Spleen (tissue), 11 donors: ENCODE measurements around the gene TTI1. TPM values are rescaled to one million over a fixed set of nuclear protein-coding genes. Genes with fewer than 3 reads are reported as not detected.
A peak's percentile ranks its signal among the peaks of the same experiment; 100 is the strongest.

Source experiments
- DNase-seq: peaks from one replicate; pipeline ENCODE4 v3.0.0-alpha.2; 2020
- H3K27ac ChIP-seq, 8 donors: fragments of 200-600 bp; sonication (generic) in 7 of 8; 1 replicate in 4 of 8; 2 replicates in 4 of 8; pipeline versions ENCODE4 v1.5.0 to v1.8.0; 2016 to 2021; ENCODE audit warnings: inconsistent platforms in 4 of 8, mild to moderate bottlenecking in 4 of 8, moderate library complexity in 1 of 8
- H3K27me3 ChIP-seq, 7 donors: fragments of 200-600 bp; sonication (generic) in 6 of 7; replicated peaks in 1 of 7; 1 replicate in 4 of 7; 2 replicates in 3 of 7; pipeline versions ENCODE4 v1.5.0 to v1.8.0; 2016 to 2021; ENCODE audit warnings: inconsistent platforms in 3 of 7, mild to moderate bottlenecking in 1 of 7
- H3K36me3 ChIP-seq, 6 donors: fragments of 200-600 bp; sonication (generic) in 5 of 6; 1 replicate in 4 of 6; 2 replicates in 2 of 6; pipeline versions ENCODE4 v1.5.0 to v1.8.0; 2016 to 2021; ENCODE audit warnings: inconsistent platforms in 2 of 6
- H3K4me1 ChIP-seq, 6 donors: fragments of 200-600 bp; sonication (generic) in 5 of 6; 1 replicate in 3 of 6; 2 replicates in 3 of 6; pipeline versions ENCODE4 v1.5.0 to v1.8.0; 2016 to 2021; ENCODE audit warnings: inconsistent platforms in 3 of 6
- H3K4me3 ChIP-seq, 8 donors: fragments of 200-600 bp; sonication (generic) in 7 of 8; 1 replicate in 4 of 8; 2 replicates in 4 of 8; pipeline versions ENCODE4 v1.5.0 to v1.8.0; 2016 to 2021; ENCODE audit warnings: inconsistent platforms in 4 of 8, mild to moderate bottlenecking in 4 of 8, moderate library complexity in 2 of 8
- H3K9me3 ChIP-seq, 8 donors: fragments of 200-600 bp; sonication (generic) in 7 of 8; 1 replicate in 4 of 8; 2 replicates in 4 of 8; pipeline versions ENCODE4 v1.5.0 to v1.8.0; 2016 to 2021; ENCODE audit warnings: inconsistent platforms in 4 of 8
- CTCF ChIP-seq, 11 experiments: fragments of 200-600 bp in 7 of 11; fragments of 450-650 bp in 4 of 11; sonication (generic) in 4 of 11; IDR thresholded peaks in 8 of 11; conservative IDR thresholded peaks in 3 of 11; 1 replicate in 7 of 11; 2 replicates in 4 of 11; pipeline versions ENCODE4 v1.4.0 to v1.8.0; 2016 to 2021; ENCODE audit warnings: antibody characterized with exemption in 11 of 11, inconsistent platforms in 4 of 11, mild to moderate bottlenecking in 1 of 11
- POLR2A ChIP-seq, 3 donors: fragments of 450-650 bp; IDR thresholded peaks; one replicate each; pipeline ENCODE4 v1.5.1; 2017; ENCODE audit warnings: antibody characterized with exemption in 3 of 3, mild to moderate bottlenecking in 1 of 3
- POLR2AphosphoS5 ChIP-seq, 3 donors: sonication (generic); formaldehyde crosslinking; IDR thresholded peaks; one replicate each; pipeline ENCODE4 v1.5.1; 2017; ENCODE audit warnings: antibody characterized with exemption in 3 of 3
- WGBS, 5 donors: extraction: QIAGEN DNeasy Blood & Tissue Kit in 3 of 5; methylation state at CpG; one replicate each; pipeline versions ENCODE4 v1.1.5 to v1.1.7; 2013 to 2018; 5-methylcytosine and 5-hydroxymethylcytosine counted together
- intact Hi-C: fragments of 100-400 bp; cut with DNase I; formaldehyde crosslinking; loops from one replicate; pipeline ENCODE4 v1.15.0; 2023; ENCODE audit warnings: low total_unique reads
- polyA plus RNA-seq, 3 donors: library from polyadenylated mRNA; stranded (reverse); fragments of 200-250 nt; gene quantifications; one replicate each; pipeline ENCODE4 v1.2.1, GENCODE V29; 2013
- total RNA-seq, 7 donors: library from RNA; depleted of rRNA in 3 of 7; stranded (reverse); fragments of >200 nt in 3 of 7; fragmentation: NEBNext Ultra II Directional in 4 of 7; extraction: Animal tissue kit (Norgen Biotek cat#: 25700) in 4 of 7; gene quantifications; one replicate each; pipeline versions ENCODE4 v1.1.0 to v1.2.1, GENCODE V29; 2016 to 2021
- donor health status: healthy with polysubstance abuse.
- donor health status: DM: no; HTN: no; CAD: no; lungs with moderate emphysema.
- donor health status: DM: no; HTN: no; CAD: no.
- donor health status: Bipolar disorder and iron deficiency.
- donor health status: healthy.
- donor health status: DM: no; HTN: no; CAD: no.
- donor health status: DM: yes; HTN: yes; CAD: no.

The TTI1 gene
- total and polyA plus RNA-seq, 10 donors = 5.9 to 25.2 (median 19.1) TPM

- intact Hi-C loops = no loop called here
- Histone ChIP-seq H3K4me3 (no peak overlapping the region), H3K4me1 (no peaks in the 10 kb centered on the region), H3K27ac (no peak overlapping the region), H3K36me3 (peaks cover 6 to 100% (median 31%) of the 10 kb centered on the region in 6 donors), H3K27me3 (no peaks in the 10 kb centered on the region), H3K9me3 (no peaks in the 10 kb centered on the region)
- no peak for DNase-seq
- 93 to 97% (median 94%) methylated on average over 5 of the region's 5 CpGs for WGBS, 5 donors
- TF ChIP-seq POLR2AphosphoS5 (IDR thresholded peaks at IDR 0.05) = no peak
- TF ChIP-seq CTCF (IDR thresholded peaks at IDR 0.05 in 8 of 11, conservative IDR thresholded peaks at IDR 0.05 in 3 of 11) = no peak
- TF ChIP-seq POLR2A (IDR thresholded peaks at IDR 0.05) = no peak
These were observed 24.9 kb downstream of the TTI1 start for GRCh38 chr20:38008233-38008944.

GRCh38 chr20:38007526-38007925 lies 25.7 kb downstream of the TTI1 start:
- H3K4me3 ChIP-seq = no peak overlapping the region
- TF ChIP-seq CTCF (IDR thresholded peaks at IDR 0.05 in 8 of 11, conservative IDR thresholded peaks at IDR 0.05 in 3 of 11) (no peak), POLR2AphosphoS5 (IDR thresholded peaks at IDR 0.05) (no peak), POLR2A (IDR thresholded peaks at IDR 0.05) (no peak)
- peaks cover 2 to 100% (median 27%) of the 10 kb centered on the region in 6 donors for H3K36me3 ChIP-seq
- no peaks in the 10 kb centered on the region for H3K27me3 ChIP-seq
- no peaks in the 10 kb centered on the region for H3K4me1 ChIP-seq
- no peak overlapping the region for H3K27ac ChIP-seq
- H3K9me3 ChIP-seq = no peaks in the 10 kb centered on the region
- 80 to 100% (median 97%) methylated on average over 1 of the region's 1 CpG for WGBS, 5 donors
- no peak for DNase-seq
- intact Hi-C loops = no loop called here

GRCh38 chr20:38005903-38006302 lies 27.4 kb downstream of the TTI1 start:
- H3K4me3 ChIP-seq = no peak overlapping the region
- H3K9me3 ChIP-seq = no peaks in the 10 kb centered on the region
- intact Hi-C loops = no loop called here
- H3K4me1 ChIP-seq = peaks cover 0 to 5% (median 0%) of the 10 kb centered on the region in 6 donors
- H3K27me3 ChIP-seq = no peaks in the 10 kb centered on the region
- peaks cover 0 to 100% (median 29%) of the 10 kb centered on the region in 6 donors for H3K36me3 ChIP-seq
- DNase-seq = no peak
- TF ChIP-seq CTCF (IDR thresholded peaks at IDR 0.05 in 8 of 11, conservative IDR thresholded peaks at IDR 0.05 in 3 of 11) = no peak
- no peak for TF ChIP-seq POLR2A (IDR thresholded peaks at IDR 0.05)
- WGBS, 5 donors = 72 to 89% (median 79%) methylated on average over 5 of the region's 5 CpGs
- no peak overlapping the region for H3K27ac ChIP-seq

GRCh38 chr20:38004416-38004815 lies 28.8 kb downstream of the TTI1 start:
- intact Hi-C loops = no loop called here
- no peak for DNase-seq
- Histone ChIP-seq H3K4me3 (no peak overlapping the region), H3K27me3 (no peaks in the 10 kb centered on the region), H3K36me3 (peaks cover 3 to 100% (median 37%) of the 10 kb centered on the region in 6 donors), H3K4me1 (peaks cover 0 to 5% (median 0%) of the 10 kb centered on the region in 6 donors), H3K27ac (peak overlapping the region in 1 of 8 donors; percentile 7), H3K9me3 (no peaks in the 10 kb centered on the region)
- TF ChIP-seq CTCF (IDR thresholded peaks at IDR 0.05 in 8 of 11, conservative IDR thresholded peaks at IDR 0.05 in 3 of 11) = no peak
- no peak for TF ChIP-seq POLR2A (IDR thresholded peaks at IDR 0.05)
- TF ChIP-seq POLR2AphosphoS5 (IDR thresholded peaks at IDR 0.05) = no peak
- 68 to 94% (median 85%) methylated on average over 1 of the region's 1 CpG for WGBS, 5 donors
